ENCODE results near the gene C10orf67. TPM values are rescaled to one million over a fixed set of nuclear protein-coding genes. Genes with fewer than 3 reads are reported as not detected.

Gene C10orf67
- polyA plus RNA-seq: 0.48 and 3.8 TPM in 2 replicates
- polyA minus RNA-seq: 0.97 and 1.5 TPM in 2 replicates

GRCh38 chr10:23344241-23344841 lies at the start of gene C10orf67:
Gene C10orf67, minus strand, starts transcription at chr10:23344797. Its CDS starts 23 bp downstream, at chr10:23344774.
- no peaks in the 10 kb centered on the region for H4K20me1 ChIP-seq (ENCODE audit: insufficient read depth)
- peak within 1 kb of the TSS; percentile 75 for H2AFZ ChIP-seq (ENCODE audit: low read depth, low read length)
- TF ChIP-seq POLR2AphosphoS5 (IDR thresholded peaks at IDR 0.05): peak; percentile 25
- TF ChIP-seq SMC3 (conservative IDR thresholded peaks at IDR 0.05; ENCODE audit: poor library complexity): no peak
- peak; percentile 25 for TF ChIP-seq EP300 (conservative IDR thresholded peaks at IDR 0.05; ENCODE audit: poor library complexity, severe bottlenecking)
- TF ChIP-seq EZH2 (IDR thresholded peaks at IDR 0.05; ENCODE audit: borderline replicate concordance, insufficient read depth, low read length, poor library complexity, severe bottlenecking): no peak
- TF ChIP-seq, protein P1, sequence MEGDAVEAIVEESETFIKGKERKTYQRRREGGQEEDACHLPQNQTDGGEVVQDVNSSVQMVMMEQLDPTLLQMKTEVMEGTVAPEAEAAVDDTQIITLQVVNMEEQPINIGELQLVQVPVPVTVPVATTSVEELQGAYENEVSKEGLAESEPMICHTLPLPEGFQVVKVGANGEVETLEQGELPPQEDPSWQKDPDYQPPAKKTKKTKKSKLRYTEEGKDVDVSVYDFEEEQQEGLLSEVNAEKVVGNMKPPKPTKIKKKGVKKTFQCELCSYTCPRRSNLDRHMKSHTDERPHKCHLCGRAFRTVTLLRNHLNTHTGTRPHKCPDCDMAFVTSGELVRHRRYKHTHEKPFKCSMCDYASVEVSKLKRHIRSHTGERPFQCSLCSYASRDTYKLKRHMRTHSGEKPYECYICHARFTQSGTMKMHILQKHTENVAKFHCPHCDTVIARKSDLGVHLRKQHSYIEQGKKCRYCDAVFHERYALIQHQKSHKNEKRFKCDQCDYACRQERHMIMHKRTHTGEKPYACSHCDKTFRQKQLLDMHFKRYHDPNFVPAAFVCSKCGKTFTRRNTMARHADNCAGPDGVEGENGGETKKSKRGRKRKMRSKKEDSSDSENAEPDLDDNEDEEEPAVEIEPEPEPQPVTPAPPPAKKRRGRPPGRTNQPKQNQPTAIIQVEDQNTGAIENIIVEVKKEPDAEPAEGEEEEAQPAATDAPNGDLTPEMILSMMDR (IDR thresholded peaks at IDR 0.05; ENCODE audit: poor library complexity, severe bottlenecking): no peak
- TF ChIP-seq MXI1 (conservative IDR thresholded peaks at IDR 0.05; ENCODE audit: poor library complexity, severe bottlenecking): peak; percentile 42
- TF ChIP-seq REST (IDR thresholded peaks at IDR 0.05; ENCODE audit: borderline replicate concordance): peak; percentile 63
- TF ChIP-seq RAD21 (conservative IDR thresholded peaks at IDR 0.05): peak; percentile 30
- no peak for TF ChIP-seq TAF1 (IDR thresholded peaks at IDR 0.05; ENCODE audit: low read depth)
- H3K9me3 ChIP-seq (ENCODE audit: low read length): no peaks in the 10 kb centered on the region
- H3F3A ChIP-seq (ENCODE audit: insufficient read depth, low read length, poor library complexity, severe bottlenecking): no peaks in the 10 kb centered on the region
- H3K27ac ChIP-seq (ENCODE audit: low read length): peak within 1 kb of the TSS; percentile 61
- H3K27me3 ChIP-seq (ENCODE audit: insufficient read depth, low read depth, low read length): no peaks in the 10 kb centered on the region
- peak within 1 kb of the TSS; percentile 78 for H3K4me3 ChIP-seq (ENCODE audit: low read length)
- H3K79me2 ChIP-seq (replicated peaks; ENCODE audit: insufficient read depth, low read length): no peaks in the 10 kb centered on the region
- H3K9me2 ChIP-seq (ENCODE audit: insufficient read depth, low read length): no peaks in the 10 kb centered on the region
- H3K9ac ChIP-seq (ENCODE audit: low read length): peak within 1 kb of the TSS; percentile 71
- H3K4me2 ChIP-seq (ENCODE audit: low read length): peak within 1 kb of the TSS; percentile 23
- no peaks in the 10 kb centered on the region for H3K36me3 ChIP-seq (ENCODE audit: insufficient read depth, low read length)

DNA sequence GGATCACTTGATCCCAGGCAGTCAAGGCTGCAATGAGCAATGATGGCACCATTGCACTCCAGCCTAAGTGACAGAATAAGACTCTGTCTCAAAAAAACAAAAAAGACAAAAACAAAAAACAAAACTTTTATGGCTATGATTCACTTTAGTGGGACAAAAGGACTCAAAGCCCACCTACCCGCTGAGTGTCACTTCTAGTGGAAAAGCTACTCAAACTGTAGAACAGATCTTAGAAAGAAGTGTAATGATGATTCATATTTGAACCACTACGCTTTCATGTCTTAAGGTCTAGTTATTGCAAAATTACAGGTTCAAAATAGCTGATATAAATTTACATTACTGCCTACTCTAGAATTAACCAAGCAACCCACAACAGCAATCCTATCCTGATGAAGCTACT lies 47.2 kb upstream of the C10orf67 start:
- Histone ChIP-seq H3F3A (ENCODE audit: insufficient read depth, low read length, poor library complexity, severe bottlenecking) (no peaks in the 10 kb centered on the region), H3K27ac (ENCODE audit: low read length) (no peak overlapping the region), H3K9me2 (ENCODE audit: insufficient read depth, low read length) (no peaks in the 10 kb centered on the region), H2AFZ (ENCODE audit: low read depth, low read length) (no peak overlapping the region), H3K79me2 (replicated peaks; ENCODE audit: insufficient read depth, low read length) (no peaks in the 10 kb centered on the region), H3K9me3 (ENCODE audit: low read length) (no peaks in the 10 kb centered on the region), H3K4me3 (ENCODE audit: low read length) (no peak overlapping the region), H3K27me3 (ENCODE audit: insufficient read depth, low read depth, low read length) (no peaks in the 10 kb centered on the region), H3K36me3 (ENCODE audit: insufficient read depth, low read length) (no peaks in the 10 kb centered on the region), H3K9ac (ENCODE audit: low read length) (no peak overlapping the region), H4K20me1 (ENCODE audit: insufficient read depth) (no peaks in the 10 kb centered on the region), H3K4me2 (ENCODE audit: low read length) (no peak overlapping the region)
- TF ChIP-seq SMC3 (conservative IDR thresholded peaks at IDR 0.05; ENCODE audit: poor library complexity): no peak
- no peak for TF ChIP-seq MXI1 (conservative IDR thresholded peaks at IDR 0.05; ENCODE audit: poor library complexity, severe bottlenecking)
- no peak for TF ChIP-seq EZH2 (IDR thresholded peaks at IDR 0.05; ENCODE audit: borderline replicate concordance, insufficient read depth, low read length, poor library complexity, severe bottlenecking)
- TF ChIP-seq, protein P1 (IDR thresholded peaks at IDR 0.05; ENCODE audit: poor library complexity, severe bottlenecking): no peak
- no peak for TF ChIP-seq POLR2AphosphoS5 (IDR thresholded peaks at IDR 0.05)
- no peak for TF ChIP-seq TAF1 (IDR thresholded peaks at IDR 0.05; ENCODE audit: low read depth)
- no peak for TF ChIP-seq EP300 (conservative IDR thresholded peaks at IDR 0.05; ENCODE audit: poor library complexity, severe bottlenecking)
- TF ChIP-seq RAD21 (conservative IDR thresholded peaks at IDR 0.05): no peak
- TF ChIP-seq REST (IDR thresholded peaks at IDR 0.05; ENCODE audit: borderline replicate concordance): no peak
